RWPE2 (cell line): ENCODE data around the gene TSEN15.
A peak's percentile ranks its signal among the peaks of the same experiment; 100 is the strongest.

ENCODE experiments used
- ATAC-seq: fragments of 200-7000 bp; cut with Tn5 transposase; 3 replicates; pipeline ENCODE4 v1.9.1; 2021; ENCODE audit warnings: low read depth
- DNase-seq: peaks from one replicate; pipeline ENCODE4 v3.0.0-alpha.2; 2020; ENCODE audit warnings: low spot score
- H3K27ac ChIP-seq: fragments of 450-650 bp; 2 replicates; pipeline ENCODE4 v1.5.1; 2017; ENCODE audit warnings: mild to moderate bottlenecking; ENCODE audit not compliant: poor library complexity, severe bottlenecking
- H3K27me3 ChIP-seq: fragments of 250-450 bp; sonication (Bioruptor Pico); 2 replicates; pipeline ENCODE4 v1.5.1; 2021; ENCODE audit warnings: mild to moderate bottlenecking, moderate library complexity; ENCODE audit not compliant: insufficient read depth, poor library complexity, severe bottlenecking
- H3K36me3 ChIP-seq: fragments of 250-450 bp; sonication (Bioruptor Pico); 2 replicates; pipeline ENCODE4 v1.5.1; 2020; ENCODE audit warnings: low read depth, mild to moderate bottlenecking, moderate library complexity
- H3K4me1 ChIP-seq: fragments of 250-450 bp; sonication (Bioruptor Pico); 2 replicates; pipeline ENCODE4 v1.5.1; 2021; ENCODE audit warnings: mild to moderate bottlenecking, moderate library complexity; ENCODE audit not compliant: insufficient read depth, poor library complexity, severe bottlenecking
- H3K4me3 ChIP-seq: fragments of 250-450 bp; sonication (Bioruptor Pico); 2 replicates; pipeline ENCODE4 v1.5.1; 2021; ENCODE audit warnings: mild to moderate bottlenecking, moderate library complexity; ENCODE audit not compliant: severe bottlenecking
- H3K9me3 ChIP-seq: fragments of 250-450 bp; sonication (Bioruptor Pico); 2 replicates; pipeline ENCODE4 v1.5.1; 2021; ENCODE audit warnings: mild to moderate bottlenecking, moderate library complexity; ENCODE audit not compliant: severe bottlenecking
- TF ChIP-seq, protein P1 (sequence below): fragments of 450-650 bp; IDR thresholded peaks from one replicate; pipeline ENCODE4 v1.5.1; 2017; ENCODE audit warnings: mild to moderate bottlenecking, moderate library complexity; ENCODE audit not compliant: poor library complexity, severe bottlenecking

TSEN15 gene

DNA sequence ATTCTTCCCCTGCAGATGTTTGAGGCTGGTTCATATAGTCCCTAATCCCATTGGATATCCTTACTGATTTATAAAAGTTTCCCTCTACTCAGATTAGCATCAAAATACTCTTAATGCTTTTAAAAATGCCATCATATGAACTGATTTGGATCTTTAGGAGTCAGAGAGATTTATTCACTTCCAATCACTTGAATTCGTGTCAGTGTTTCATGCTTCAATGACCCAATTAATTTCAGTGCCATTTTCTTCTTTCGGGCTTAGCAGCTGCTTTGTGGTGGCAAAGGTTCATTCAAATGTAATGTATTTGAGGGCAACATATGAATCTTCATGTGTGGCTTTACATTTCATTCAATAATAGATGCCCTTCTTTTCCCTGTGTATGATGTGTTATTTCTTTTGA is 2.2 kb upstream of the TSEN15 start:
- Histone ChIP-seq H3K4me3 (no peak overlapping the region), H3K27ac (no peak overlapping the region), H3K9me3 (no peaks in the 10 kb centered on the region), H3K27me3 (peaks cover 3% of the 10 kb centered on the region), H3K4me1 (peaks cover 4% of the 10 kb centered on the region), H3K36me3 (peaks cover 6% of the 10 kb centered on the region)
- TF ChIP-seq, protein P1, sequence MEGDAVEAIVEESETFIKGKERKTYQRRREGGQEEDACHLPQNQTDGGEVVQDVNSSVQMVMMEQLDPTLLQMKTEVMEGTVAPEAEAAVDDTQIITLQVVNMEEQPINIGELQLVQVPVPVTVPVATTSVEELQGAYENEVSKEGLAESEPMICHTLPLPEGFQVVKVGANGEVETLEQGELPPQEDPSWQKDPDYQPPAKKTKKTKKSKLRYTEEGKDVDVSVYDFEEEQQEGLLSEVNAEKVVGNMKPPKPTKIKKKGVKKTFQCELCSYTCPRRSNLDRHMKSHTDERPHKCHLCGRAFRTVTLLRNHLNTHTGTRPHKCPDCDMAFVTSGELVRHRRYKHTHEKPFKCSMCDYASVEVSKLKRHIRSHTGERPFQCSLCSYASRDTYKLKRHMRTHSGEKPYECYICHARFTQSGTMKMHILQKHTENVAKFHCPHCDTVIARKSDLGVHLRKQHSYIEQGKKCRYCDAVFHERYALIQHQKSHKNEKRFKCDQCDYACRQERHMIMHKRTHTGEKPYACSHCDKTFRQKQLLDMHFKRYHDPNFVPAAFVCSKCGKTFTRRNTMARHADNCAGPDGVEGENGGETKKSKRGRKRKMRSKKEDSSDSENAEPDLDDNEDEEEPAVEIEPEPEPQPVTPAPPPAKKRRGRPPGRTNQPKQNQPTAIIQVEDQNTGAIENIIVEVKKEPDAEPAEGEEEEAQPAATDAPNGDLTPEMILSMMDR, result no peak
- ATAC-seq (no peak), DNase-seq (no peak)

DNA sequence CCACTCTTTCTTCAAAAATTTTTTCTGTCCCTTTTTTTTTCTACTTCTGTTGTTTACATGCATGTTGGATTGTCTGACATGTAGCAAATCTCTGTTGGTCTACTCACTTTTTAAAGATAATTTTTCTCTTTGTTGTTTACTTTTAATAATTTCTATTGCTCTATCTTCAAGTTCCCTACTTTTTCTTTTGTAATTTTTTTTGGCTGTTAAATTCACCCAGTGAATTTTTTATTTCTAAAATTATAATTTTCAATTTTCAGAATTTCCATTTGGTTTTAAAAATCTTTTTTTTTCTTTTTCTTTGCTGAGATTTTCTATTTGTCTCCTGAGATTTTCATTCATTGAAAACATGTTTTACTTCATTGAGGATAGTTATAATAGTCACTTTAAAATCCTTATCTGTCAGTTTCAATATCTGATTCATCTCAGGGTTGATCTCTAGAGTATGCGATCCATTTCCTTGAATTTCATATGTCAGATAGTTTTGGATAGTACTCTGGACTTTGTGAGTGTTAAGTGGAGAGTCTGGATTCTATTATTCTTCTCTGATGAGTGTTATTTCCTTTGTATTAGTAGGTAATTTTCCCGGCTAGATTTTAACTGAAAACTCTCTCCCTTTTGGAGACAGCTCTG is 1.6 kb upstream of the TSEN15 start:
- H3K27me3 ChIP-seq, result peaks cover 3% of the 10 kb centered on the region
- DNase-seq (no peak), ATAC-seq (no peak)
- TF ChIP-seq, protein P1, result no peak
- H3K36me3 ChIP-seq, result peaks cover 12% of the 10 kb centered on the region
- no peak overlapping the region for H3K4me3 ChIP-seq
- H3K27ac ChIP-seq, result no peak overlapping the region
- H3K4me1 ChIP-seq, result peaks cover 4% of the 10 kb centered on the region
- H3K9me3 ChIP-seq, result no peaks in the 10 kb centered on the region

DNA sequence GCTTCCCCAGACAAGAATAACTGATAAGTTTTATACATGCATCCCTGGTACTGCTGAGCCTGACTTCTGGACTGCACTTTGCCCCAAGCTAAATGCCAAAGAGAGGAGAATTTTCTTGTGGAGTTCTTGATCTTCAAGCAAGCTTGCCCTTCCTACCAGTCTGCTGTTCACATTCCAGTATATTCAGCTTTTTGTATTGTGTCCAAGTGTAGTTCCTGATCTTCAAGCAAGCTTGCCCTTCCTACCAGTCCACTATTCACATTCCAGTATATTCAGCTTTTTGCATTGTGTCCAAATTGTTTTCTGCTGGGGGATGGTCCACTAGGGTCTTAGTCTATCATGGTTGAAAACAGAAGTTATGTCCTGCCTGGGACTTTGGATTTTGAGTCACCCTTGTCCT is 894 bp upstream of the TSEN15 start:
- TF ChIP-seq, protein P1, result no peak
- no peak for ATAC-seq
- H3K27ac ChIP-seq, result peak overlapping the region; percentile 57
- peaks cover 19% of the 10 kb centered on the region for H3K36me3 ChIP-seq
- no peak for DNase-seq
- no peak overlapping the region for H3K4me3 ChIP-seq
- peaks cover 3% of the 10 kb centered on the region for H3K27me3 ChIP-seq
- H3K4me1 ChIP-seq, result peaks cover 4% of the 10 kb centered on the region
- H3K9me3 ChIP-seq, result no peaks in the 10 kb centered on the region

DNA sequence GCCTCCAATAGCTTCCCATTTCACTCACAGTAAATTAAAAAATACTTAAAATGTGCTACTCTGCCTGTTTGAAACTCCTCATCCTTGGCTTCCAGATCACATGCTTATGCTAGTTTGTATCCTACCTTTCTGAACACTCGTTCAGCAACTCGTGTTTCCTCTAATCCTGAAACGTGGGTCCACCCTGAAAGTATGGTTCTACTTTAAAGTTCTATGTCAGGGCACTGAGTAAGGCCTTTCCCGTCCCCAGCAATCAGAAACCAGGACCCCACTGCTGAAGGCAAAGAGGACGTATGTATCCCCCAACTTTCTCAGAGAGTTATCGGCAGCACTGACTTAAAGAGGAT is 419 bp upstream of the TSEN15 start:
- TF ChIP-seq, protein P1, result no peak
- DNase-seq (no peak), ATAC-seq (peak; percentile 21)
- Histone ChIP-seq H3K4me3 (peak overlapping the region; percentile 91), H3K4me1 (peaks cover 4% of the 10 kb centered on the region), H3K27ac (peak overlapping the region; percentile 57), H3K36me3 (peaks cover 24% of the 10 kb centered on the region), H3K27me3 (peaks cover 3% of the 10 kb centered on the region), H3K9me3 (no peaks in the 10 kb centered on the region)

DNA sequence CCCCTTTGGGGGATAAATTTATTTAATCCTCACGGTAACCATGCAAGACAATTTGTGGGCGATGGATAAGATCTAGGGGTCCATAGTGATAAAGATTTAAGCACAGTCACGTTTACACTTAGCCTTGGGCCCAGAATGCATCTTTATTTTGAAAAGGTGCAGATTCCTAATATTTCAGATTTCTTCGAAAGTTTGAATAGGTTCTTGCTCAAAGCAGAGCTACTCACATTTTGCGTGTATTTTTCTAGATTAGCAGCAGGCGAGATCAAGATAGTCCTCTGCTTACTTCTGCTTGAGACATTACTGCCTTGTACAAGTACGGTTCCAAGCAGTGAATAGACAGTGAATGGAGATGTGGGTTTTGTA is 647 bp downstream of the TSEN15 start:
- DNase-seq (no peak), ATAC-seq (no peak)
- Histone ChIP-seq H3K4me3 (peak overlapping the region; percentile 91), H3K4me1 (peaks cover 11% of the 10 kb centered on the region), H3K27me3 (peaks cover 3% of the 10 kb centered on the region), H3K9me3 (no peaks in the 10 kb centered on the region), H3K36me3 (peaks cover 32% of the 10 kb centered on the region), H3K27ac (peak overlapping the region; percentile 57)
- TF ChIP-seq, protein P1, result no peak
